ENCODE results near the gene DRG2. TPM values are rescaled to one million over a fixed set of nuclear protein-coding genes. Genes with fewer than 3 reads are reported as not detected.

DRG2 gene
- total and polyA plus RNA-seq, 2 of the 8 experiments (the other 6 are each of a cell fraction or from before 2014, with no cell fraction given) = 44.6 to 47.8 TPM

DNA sequence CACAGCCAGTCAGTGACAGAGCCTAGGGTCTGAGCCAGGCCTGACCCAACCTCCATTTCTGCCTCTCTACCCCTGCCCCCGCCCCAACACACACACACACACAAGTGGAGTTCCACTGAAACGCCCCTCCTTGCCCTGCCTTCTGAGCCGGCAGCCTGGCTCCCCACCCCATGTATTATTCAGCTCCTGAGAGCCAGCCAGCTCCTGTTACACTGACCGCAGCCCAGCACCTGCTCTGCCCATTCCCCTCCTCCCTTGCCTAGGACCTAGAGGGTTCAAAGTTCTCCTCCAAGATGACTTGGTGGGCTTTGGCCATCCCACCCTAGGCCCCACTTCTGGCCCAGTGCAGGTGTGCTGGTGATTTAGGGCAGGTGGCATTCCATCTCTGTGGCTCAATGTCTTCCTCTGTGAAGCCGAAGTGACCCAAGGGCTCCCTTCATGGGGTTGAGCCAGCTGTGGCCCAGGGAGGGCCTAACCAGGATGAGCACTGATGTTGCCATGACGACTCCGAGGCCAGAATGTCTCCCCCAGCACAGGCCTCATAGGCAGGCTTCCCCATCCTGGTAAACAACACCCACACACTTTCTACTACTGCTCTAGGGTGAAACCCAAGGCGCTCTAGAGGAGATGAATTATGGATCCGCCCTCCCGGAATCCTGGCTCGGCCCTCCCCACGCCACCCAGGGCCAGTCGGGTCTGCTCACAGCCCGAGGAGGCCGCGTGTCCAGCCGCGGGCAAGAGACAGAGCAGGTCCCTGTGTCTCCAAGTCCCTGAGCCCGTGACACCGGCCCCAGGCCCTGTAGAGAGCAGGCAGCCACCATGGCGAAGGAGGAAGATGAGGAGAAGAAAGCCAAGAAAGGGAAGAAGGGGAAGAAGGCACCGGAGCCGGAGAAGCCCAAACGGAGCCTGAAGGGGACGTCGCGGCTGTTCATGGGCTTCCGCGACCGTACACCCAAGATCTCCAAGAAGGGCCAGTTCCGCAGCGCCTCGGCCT lies 30.5 kb downstream of the DRG2 start:
- no peak overlapping the region; a peak in 1 of 7 replicates for H3K9ac ChIP-seq (replicated peaks in 1 of 4; ENCODE audit: extremely low read depth in 1 of 4, low read depth in 3 of 4, low read length in 3 of 4)
- no peak overlapping the region for H4K91ac ChIP-seq (replicated peaks; ENCODE audit: insufficient read length, low read length)
- H3K4ac ChIP-seq (replicated peaks; ENCODE audit: insufficient read length, low read depth, low read length) = peak overlapping the region; percentile 53
- H3K79me2 ChIP-seq (ENCODE audit: control insufficient read depth in 1 of 2, insufficient read depth in 2 of 2, low read length in 2 of 2) = no peaks in the 10 kb centered on the region
- no peak overlapping the region for H3K56ac ChIP-seq (replicated peaks; ENCODE audit: insufficient read length, low read depth, low read length)
- H3K23me2 ChIP-seq (ENCODE audit: low read depth, low read length) = no peaks in the 10 kb centered on the region
- H3K4me3 ChIP-seq (ENCODE audit: extremely low read depth in 1 of 4, insufficient read depth in 2 of 4, low read depth in 3 of 4, low read length in 4 of 4) = no peak overlapping the region
- H3K9me3 ChIP-seq (ENCODE audit: insufficient read depth in 2 of 2, low read depth in 1 of 2, low read length in 1 of 2) = peaks cover 10 to 24% of the 10 kb centered on the region in 2 experiments
- no peaks in the 10 kb centered on the region for H3K27me3 ChIP-seq (replicated peaks in 1 of 4; ENCODE audit: control insufficient read depth in 3 of 4, extremely low read depth in 1 of 4, insufficient read depth in 3 of 4, low read length in 3 of 4)
- no peak overlapping the region for H2BK120ac ChIP-seq (replicated peaks; ENCODE audit: low read depth, low read length)
- H2BK5ac ChIP-seq (ENCODE audit: low read depth, low read length) = no peak overlapping the region
- H3K23ac ChIP-seq (ENCODE audit: insufficient read length) = no peak overlapping the region
- POLR2A ChIA-PET (ENCODE audit: partially characterized antibody) = interaction anchor here (0.6 to 1.5 kb wide), 7 partner anchors 9 to 27 kb away, joined by 3 to 5 read pairs (median 3); partner anchors contain the start of gene MYO15A
- no peak overlapping the region for H2BK15ac ChIP-seq (ENCODE audit: low read length)
- no peak overlapping the region for H4K5ac ChIP-seq (ENCODE audit: insufficient read length, low read depth, low read length)
- peaks cover 0 to 4% (median 0%) of the 10 kb centered on the region in 4 experiments; a peak in 1 of 8 replicates for H3K36me3 ChIP-seq (ENCODE audit: control insufficient read depth in 2 of 4, insufficient read depth in 4 of 4, low read length in 3 of 4)
- FAIRE-seq (no peak), DNase-seq (ENCODE audit: low read depth in 1 of 2, low spot score in 2 of 2) (no peak)
- no peak overlapping the region for H2BK20ac ChIP-seq (ENCODE audit: low read length)
- 93% methylated on average over 21 of the region's 33 CpGs; no CpG with 5 or more reads in 1 of the 2 experiments for WGBS, 2 experiments (ENCODE audit: extremely low coverage in 1 of 2, insufficient coverage in 1 of 2, insufficient read length in 1 of 2, insufficient replicate concordance in 2 of 2, low coverage in 1 of 2, low lambda C conversion rate in 2 of 2, missing lambda C conversion rate in 1 of 2)
- H3K14ac ChIP-seq (ENCODE audit: insufficient read length) = no peak overlapping the region
- no peaks in the 10 kb centered on the region for H3K79me1 ChIP-seq (ENCODE audit: low read depth, low read length)
- H3K18ac ChIP-seq (ENCODE audit: extremely low read depth, low read length) = no peak overlapping the region
- H3K27ac ChIP-seq (ENCODE audit: low read depth, low read length) = no peak overlapping the region
- H2AK5ac ChIP-seq (ENCODE audit: low read depth, low read length) = no peak overlapping the region
- H2BK12ac ChIP-seq (ENCODE audit: low read depth, low read length) = no peak overlapping the region
- H4K8ac ChIP-seq (ENCODE audit: extremely low read depth, insufficient read depth, low read length) = no peak overlapping the region; the same call in 1 of the 2 replicates
- CTCF ChIA-PET (ENCODE audit: partially characterized antibody) = interaction anchor here (1.4 to 2.7 kb wide), 2 partner anchors 22 to 23 kb away, joined by 3 to 18 read pairs; no protein-coding TSS in a partner anchor
- H4K20me1 ChIP-seq (replicated peaks in 1 of 2; ENCODE audit: control insufficient read depth in 1 of 2, insufficient read depth in 2 of 2, low read length in 2 of 2) = no peaks in the 10 kb centered on the region
- H3K4me1 ChIP-seq (replicated peaks in 1 of 4; ENCODE audit: control insufficient read depth in 3 of 4, insufficient read depth in 4 of 4, low read length in 3 of 4) = no peaks in the 10 kb centered on the region; a peak in 1 of 7 replicates
- H2AFZ ChIP-seq (ENCODE audit: low read length) = no peak overlapping the region
- H3K4me2 ChIP-seq (ENCODE audit: insufficient read depth in 1 of 2, low read depth in 2 of 2, low read length in 2 of 2) = no peak overlapping the region
- no peak for TF ChIP-seq CHD2 (IDR thresholded peaks at IDR 0.05; ENCODE audit: low read length)
- no peak for TF ChIP-seq EGR1 (IDR thresholded peaks at IDR 0.05; ENCODE audit: borderline replicate concordance, low read depth, low read length)
- TF ChIP-seq JUND (IDR thresholded peaks at IDR 0.05; ENCODE audit: low read length) = no peak
- TF ChIP-seq NANOG (IDR thresholded peaks at IDR 0.05; ENCODE audit: insufficient read depth, low read depth, low read length, poor library complexity, severe bottlenecking) = no peak
- no peak for TF ChIP-seq SUZ12 (IDR thresholded peaks at IDR 0.05; ENCODE audit: low read length)
- TF ChIP-seq, protein P1, sequence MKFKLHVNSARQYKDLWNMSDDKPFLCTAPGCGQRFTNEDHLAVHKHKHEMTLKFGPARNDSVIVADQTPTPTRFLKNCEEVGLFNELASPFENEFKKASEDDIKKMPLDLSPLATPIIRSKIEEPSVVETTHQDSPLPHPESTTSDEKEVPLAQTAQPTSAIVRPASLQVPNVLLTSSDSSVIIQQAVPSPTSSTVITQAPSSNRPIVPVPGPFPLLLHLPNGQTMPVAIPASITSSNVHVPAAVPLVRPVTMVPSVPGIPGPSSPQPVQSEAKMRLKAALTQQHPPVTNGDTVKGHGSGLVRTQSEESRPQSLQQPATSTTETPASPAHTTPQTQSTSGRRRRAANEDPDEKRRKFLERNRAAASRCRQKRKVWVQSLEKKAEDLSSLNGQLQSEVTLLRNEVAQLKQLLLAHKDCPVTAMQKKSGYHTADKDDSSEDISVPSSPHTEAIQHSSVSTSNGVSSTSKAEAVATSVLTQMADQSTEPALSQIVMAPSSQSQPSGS (IDR thresholded peaks at IDR 0.05; ENCODE audit: low read length) = no peak
- TF ChIP-seq EZH2 (IDR thresholded peaks at IDR 0.05; ENCODE audit: low read depth, low read length, severe bottlenecking) = no peak
- no peak for TF ChIP-seq POU5F1 (IDR thresholded peaks at IDR 0.05; ENCODE audit: low read depth, low read length)
- TF ChIP-seq SIN3A (conservative IDR thresholded peaks at IDR 0.05 in 1 of 2, IDR thresholded peaks at IDR 0.05 in 1 of 2; ENCODE audit: low read depth in 1 of 2, low read length in 2 of 2) = no peak
